ENCODE measurements around the gene GNG4.
A peak's percentile ranks its signal among the peaks of the same experiment; 100 is the strongest.

GNG4 gene

GRCh38 chr1:235515844-235516512 is 133.6 kb downstream of the GNG4 start:
- H3K4me3 Mint-ChIP-seq: no peak overlapping the region
- no peak overlapping the region for H3K27ac Mint-ChIP-seq
- H3K27me3 Mint-ChIP-seq: peaks cover 27% of the 10 kb centered on the region
- no peaks in the 10 kb centered on the region for H3K36me3 Mint-ChIP-seq
- no peaks in the 10 kb centered on the region for H3K9me3 Mint-ChIP-seq
- no peak for ATAC-seq
- H3K4me1 Mint-ChIP-seq: no peaks in the 10 kb centered on the region

- ATAC-seq: no peak
- Mint-ChIP-seq H3K27ac (no peak overlapping the region), H3K27me3 (peaks cover 33% of the 10 kb centered on the region), H3K9me3 (no peaks in the 10 kb centered on the region), H3K36me3 (no peaks in the 10 kb centered on the region), H3K4me3 (no peak overlapping the region), H3K4me1 (no peaks in the 10 kb centered on the region)
Measured at GRCh38 chr1:235513495-235514366, 135.9 kb downstream of the GNG4 start.

GRCh38 chr1:235511470-235512240 is 137.9 kb downstream of the GNG4 start:
- no peaks in the 10 kb centered on the region for H3K9me3 Mint-ChIP-seq
- H3K27me3 Mint-ChIP-seq: peaks cover 33% of the 10 kb centered on the region
- no peaks in the 10 kb centered on the region for H3K4me1 Mint-ChIP-seq
- no peak overlapping the region for H3K4me3 Mint-ChIP-seq
- H3K36me3 Mint-ChIP-seq: no peaks in the 10 kb centered on the region
- no peak for ATAC-seq
- no peak overlapping the region for H3K27ac Mint-ChIP-seq

GRCh38 chr1:235510823-235511222 is 138.8 kb downstream of the GNG4 start:
- H3K27ac Mint-ChIP-seq: no peak overlapping the region
- peaks cover 33% of the 10 kb centered on the region for H3K27me3 Mint-ChIP-seq
- no peaks in the 10 kb centered on the region for H3K36me3 Mint-ChIP-seq
- no peaks in the 10 kb centered on the region for H3K4me1 Mint-ChIP-seq
- no peak for ATAC-seq
- no peak overlapping the region for H3K4me3 Mint-ChIP-seq
- H3K9me3 Mint-ChIP-seq: no peaks in the 10 kb centered on the region

- no peaks in the 10 kb centered on the region for H3K36me3 Mint-ChIP-seq
- peaks cover 22% of the 10 kb centered on the region for H3K27me3 Mint-ChIP-seq
- H3K9me3 Mint-ChIP-seq: no peaks in the 10 kb centered on the region
- no peak overlapping the region for H3K27ac Mint-ChIP-seq
- peaks cover 9% of the 10 kb centered on the region for H3K4me1 Mint-ChIP-seq
- H3K4me3 Mint-ChIP-seq: no peak overlapping the region
- ATAC-seq: no peak
Measured at GRCh38 chr1:235507623-235508022, 142.0 kb downstream of the GNG4 start.

GRCh38 chr1:235504494-235505222 is 144.9 kb downstream of the GNG4 start:
- no peaks in the 10 kb centered on the region for H3K27me3 Mint-ChIP-seq
- peak; percentile 93 for ATAC-seq
- H3K9me3 Mint-ChIP-seq: no peaks in the 10 kb centered on the region
- H3K4me3 Mint-ChIP-seq: peak overlapping the region; percentile 99
- H3K36me3 Mint-ChIP-seq: no peaks in the 10 kb centered on the region
- peak overlapping the region; percentile 98 for H3K27ac Mint-ChIP-seq
- H3K4me1 Mint-ChIP-seq: peaks cover 22% of the 10 kb centered on the region

- Mint-ChIP-seq H3K27ac (peak within 1 kb of the TSS; percentile 98), H3K27me3 (no peaks in the 10 kb centered on the region), H3K9me3 (no peaks in the 10 kb centered on the region), H3K36me3 (no peaks in the 10 kb centered on the region), H3K4me1 (peaks cover 22% of the 10 kb centered on the region), H3K4me3 (peak within 1 kb of the TSS; percentile 99)
- peak; percentile 82 for ATAC-seq
Measured at GRCh38 chr1:235504122-235504493, 145.5 kb downstream of the GNG4 start, which contains the start of gene B3GALNT2. Gene B3GALNT2 (minus strand): TSS chr1:235504452. CDS start chr1:235504252, 200 bp downstream.

GRCh38 chr1:235503403-235504121 is 146.0 kb downstream of the GNG4 start:
- peak overlapping the region; percentile 94 for H3K4me3 Mint-ChIP-seq
- no peaks in the 10 kb centered on the region for H3K9me3 Mint-ChIP-seq
- no peaks in the 10 kb centered on the region for H3K27me3 Mint-ChIP-seq
- peak overlapping the region; percentile 98 for H3K27ac Mint-ChIP-seq
- peak; percentile 9 for ATAC-seq
- H3K36me3 Mint-ChIP-seq: no peaks in the 10 kb centered on the region
- peaks cover 22% of the 10 kb centered on the region for H3K4me1 Mint-ChIP-seq

GRCh38 chr1:235502601-235503402 is 146.8 kb downstream of the GNG4 start:
- no peaks in the 10 kb centered on the region for H3K27me3 Mint-ChIP-seq
- peaks cover 22% of the 10 kb centered on the region for H3K4me1 Mint-ChIP-seq
- no peaks in the 10 kb centered on the region for H3K36me3 Mint-ChIP-seq
- peak overlapping the region; percentile 94 for H3K4me3 Mint-ChIP-seq
- ATAC-seq: no peak
- no peaks in the 10 kb centered on the region for H3K9me3 Mint-ChIP-seq
- peak overlapping the region; percentile 98 for H3K27ac Mint-ChIP-seq

- Mint-ChIP-seq H3K9me3 (no peaks in the 10 kb centered on the region), H3K4me1 (peaks cover 22% of the 10 kb centered on the region), H3K4me3 (no peak overlapping the region), H3K27me3 (no peaks in the 10 kb centered on the region), H3K27ac (no peak overlapping the region), H3K36me3 (no peaks in the 10 kb centered on the region)
- no peak for ATAC-seq
Measured at GRCh38 chr1:235500971-235501540, 148.5 kb downstream of the GNG4 start.
